CD4-positive, alpha-beta memory T cell (primary cell): ENCODE measurements around the gene PMM2. TPM values are rescaled to one million over a fixed set of nuclear protein-coding genes. Genes with fewer than 3 reads are reported as not detected.
A peak's percentile ranks its signal among the peaks of the same experiment; 100 is the strongest.
"Not testable (repeated sequence)": the region's sequence is repeated elsewhere in the genome, so short reads cannot be mapped to it uniquely, and the experiment has no call there.

Experiments used
- CTCF ChIA-PET: fragments of 350-600 bp; sonication (Branson Sonifier 250); formaldehyde crosslinking; loops from one replicate; lab custom pipeline; 2021; ENCODE audit warnings: inconsistent platforms; ENCODE audit not compliant: partially characterized antibody; lab: Charles Lee
- POLR2A ChIA-PET: fragments of 350-600 bp; sonication (Branson Sonifier 250); formaldehyde crosslinking; loops from one replicate; lab custom pipeline; 2021; ENCODE audit not compliant: partially characterized antibody; lab: Charles Lee
- DNase-seq, 5 donors: peaks; one replicate each; pipeline versions ENCODE4 v3.0.0 to v3.0.0-alpha.2; 2020 to 2022; ENCODE audit warnings: mixed read lengths in 1 of 5
- H3K27ac ChIP-seq: one replicate; pipeline ENCODE4 v1.7.0; 2013; ENCODE audit warnings: low read depth, low read length
- H3K27me3 ChIP-seq: 2 replicates; pipeline ENCODE4 v1.7.0; 2013; ENCODE audit warnings: mild to moderate bottlenecking, low read length, moderate library complexity; ENCODE audit not compliant: insufficient read depth
- H3K36me3 ChIP-seq: 2 replicates; pipeline ENCODE4 v1.7.0; 2013; ENCODE audit warnings: mild to moderate bottlenecking, low read length, moderate library complexity; ENCODE audit not compliant: insufficient read depth
- H3K4me1 ChIP-seq: 2 replicates; pipeline ENCODE4 v1.7.0; 2013; ENCODE audit warnings: mild to moderate bottlenecking, low read length, moderate library complexity; ENCODE audit not compliant: insufficient read depth
- H3K4me3 ChIP-seq, 2 donors: one replicate each; pipeline ENCODE4 v1.7.0; 2013; ENCODE audit warnings: low read length in 2 of 2, mild to moderate bottlenecking in 1 of 2
- H3K9me3 ChIP-seq, 2 donors: one replicate each; pipeline ENCODE4 v1.7.0; 2013; ENCODE audit warnings: low read length in 2 of 2, control low read depth in 1 of 2; ENCODE audit not compliant: control insufficient read depth in 1 of 2
- H3K27ac Mint-ChIP-seq, 7 donors: one replicate each; pipeline ENCODE4 v1.8.0; 2020 to 2021; ENCODE audit warnings: mixed read lengths in 7 of 7, mild to moderate bottlenecking in 6 of 7, inconsistent platforms in 3 of 7, moderate library complexity in 3 of 7
- H3K27me3 Mint-ChIP-seq, 2 donors: one replicate each; pipeline ENCODE4 v1.8.0; 2020 to 2021; ENCODE audit warnings: mixed read lengths in 2 of 2
- H3K36me3 Mint-ChIP-seq, 2 donors: one replicate each; pipeline ENCODE4 v1.8.0; 2020 to 2021; ENCODE audit warnings: mixed read lengths in 2 of 2, inconsistent platforms in 1 of 2, mild to moderate bottlenecking in 1 of 2
- H3K4me1 Mint-ChIP-seq, 4 donors: one replicate each; pipeline ENCODE4 v1.8.0; 2020 to 2021; ENCODE audit warnings: mixed read lengths in 4 of 4, mild to moderate bottlenecking in 1 of 4
- H3K4me3 Mint-ChIP-seq, 8 donors: one replicate each; pipeline ENCODE4 v1.8.0; 2020 to 2021; ENCODE audit warnings: mixed read lengths in 8 of 8, mild to moderate bottlenecking in 7 of 8, moderate library complexity in 6 of 8, inconsistent platforms in 3 of 8
- H3K9me3 Mint-ChIP-seq, 8 donors: one replicate each; pipeline ENCODE4 v1.8.0; 2020 to 2021; ENCODE audit warnings: mixed read lengths in 8 of 8, mild to moderate bottlenecking in 5 of 8, inconsistent platforms in 3 of 8, moderate library complexity in 1 of 8
- intact Hi-C: fragments of 100-400 bp; cut with micrococcal nuclease; formaldehyde crosslinking; loops from one replicate; pipeline ENCODE4 v1.15.1; 2023
- polyA plus RNA-seq, 2 donors: library from polyadenylated mRNA; unstranded; fragments of 300-500 nt; fragmentation: Illumina TruSeq; gene quantifications; one replicate each; pipeline ENCODE4 v1.2.3, GENCODE V29; 2021
- total RNA-seq, 2 experiments: library from RNA; stranded (reverse); gene quantifications; one replicate each; pipeline ENCODE4 v1.2.3, GENCODE V29; 2021

Gene PMM2
- total and polyA plus RNA-seq, 4 experiments from 2014 or later: 21.2 to 61.7 (median 43.4) TPM

GRCh38 chr16:8869988-8870241 lies 72.3 kb downstream of the PMM2 start:
- CTCF ChIA-PET: interaction anchor here (1.4 to 4.7 kb wide), 2 partner anchors 11 to 21 kb away, joined by 3 to 57 read pairs; partner anchors contain the start of gene LITAFD
- POLR2A ChIA-PET: interaction anchor here (1.9 kb wide), 1 partner anchor 8 kb away, joined by 8 read pairs; no protein-coding TSS in a partner anchor
- H3K4me1 ChIP-seq: peaks cover 45% of the 10 kb centered on the region

GRCh38 chr16:8872071-8872470 lies 74.4 kb downstream of the PMM2 start:
- DNase-seq: no peak
- Histone ChIP-seq H3K4me1 (peaks cover 23% of the 10 kb centered on the region), H3K9me3 (no peaks in the 10 kb centered on the region), H3K36me3 (no peaks in the 10 kb centered on the region), H3K27ac (no peak overlapping the region), H3K27me3 (no peaks in the 10 kb centered on the region), H3K4me3 (no peak overlapping the region)
- peaks cover 20 to 31% (median 26%) of the 10 kb centered on the region in 4 donors for H3K4me1 Mint-ChIP-seq
- peaks cover 0 to 6% of the 10 kb centered on the region in 2 donors for H3K36me3 Mint-ChIP-seq
- ChIA-PET CTCF (interaction anchor here (0.6 to 2.0 kb wide), 4 partner anchors 8 to 37 kb away, joined by 3 to 6 read pairs (median 3); partner anchors contain the start of gene LITAFD), POLR2A (no interaction called here)
- H3K4me3 Mint-ChIP-seq: no peak overlapping the region
- H3K9me3 Mint-ChIP-seq: peaks cover 0 to 3% (median 0%) of the 10 kb centered on the region in 8 donors
- H3K27me3 Mint-ChIP-seq: no peaks in the 10 kb centered on the region
- intact Hi-C loops: no loop called here
- no peak overlapping the region for H3K27ac Mint-ChIP-seq

More at GRCh38 chr16:8869988-8870241, 72.3 kb downstream of the PMM2 start:
- H3K9me3 ChIP-seq, H3K27ac Mint-ChIP-seq, H3K27me3 Mint-ChIP-seq, H3K4me3 ChIP-seq, H3K36me3 Mint-ChIP-seq, H3K27me3 ChIP-seq, H3K36me3 ChIP-seq, H3K9me3 Mint-ChIP-seq, H3K27ac ChIP-seq, DNase-seq: not testable (repeated sequence)
- intact Hi-C loops: loop anchor here (2.0 to 5.0 kb wide), 4 partner anchors 53 to 1875 kb away; partner anchors contain the start of genes ABAT and USP7
- Mint-ChIP-seq H3K4me3 (peak overlapping the region in 4 of 8 donors; percentile 15 to 44 (median 32)), H3K4me1 (peaks cover 22 to 49% (median 40%) of the 10 kb centered on the region in 4 donors)

DNA sequence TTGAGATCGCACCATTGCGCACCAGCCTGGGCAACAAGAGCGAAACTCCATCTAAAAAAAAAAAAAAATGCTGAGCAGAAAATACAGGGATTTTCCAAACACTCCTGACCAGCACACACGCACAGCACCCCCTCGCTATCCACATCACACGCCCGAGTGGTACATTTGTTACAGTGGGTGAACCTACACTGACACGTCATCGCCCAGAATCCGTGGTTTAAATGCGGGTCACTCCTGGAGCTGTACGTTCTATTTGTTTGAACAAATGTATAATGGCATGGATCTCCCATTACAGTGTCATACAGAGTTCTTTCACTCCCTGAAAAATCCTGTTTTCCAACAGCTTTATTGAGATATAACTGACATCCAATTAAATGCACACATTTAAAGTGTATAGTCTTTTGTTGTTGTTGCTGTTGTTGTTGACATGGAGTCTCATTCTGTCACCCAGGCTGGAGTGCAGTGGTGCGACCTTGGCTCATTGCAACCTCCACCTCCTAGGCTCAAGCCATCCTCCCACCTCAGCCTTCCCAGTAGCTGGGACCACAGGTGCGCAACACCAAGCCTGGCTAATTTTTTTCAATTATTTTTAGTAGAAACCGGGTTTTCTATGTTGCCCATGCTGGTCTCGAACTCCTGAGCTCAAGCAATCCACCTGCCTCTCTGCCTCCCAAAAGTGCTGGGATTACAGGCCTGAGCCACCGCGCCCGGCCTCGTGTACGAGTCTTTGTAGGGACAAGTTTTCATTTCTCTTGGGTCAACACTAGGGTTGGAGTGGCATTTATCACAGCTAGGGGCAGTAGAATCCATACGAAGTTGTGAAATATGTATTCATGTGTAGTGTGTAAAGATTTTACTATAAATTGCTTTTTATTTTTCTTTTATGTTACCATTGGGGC lies 75.6 kb downstream of the PMM2 start:
- CTCF ChIA-PET: interaction anchor here (0.6 to 2.0 kb wide), 6 partner anchors 8 to 136 kb away, joined by 3 to 6 read pairs (median 3); partner anchors contain the start of gene LITAFD
- DNase-seq: no peak
- H3K36me3 Mint-ChIP-seq: no peaks in the 10 kb centered on the region
- H3K4me3 Mint-ChIP-seq: no peak overlapping the region
- no peaks in the 10 kb centered on the region for H3K27me3 Mint-ChIP-seq
- Histone ChIP-seq H3K27me3 (no peaks in the 10 kb centered on the region), H3K4me1 (peaks cover 15% of the 10 kb centered on the region), H3K27ac (no peak overlapping the region), H3K36me3 (no peaks in the 10 kb centered on the region), H3K4me3 (no peak overlapping the region), H3K9me3 (no peaks in the 10 kb centered on the region)
- intact Hi-C loops: no loop called here
- H3K4me1 Mint-ChIP-seq: peaks cover 12 to 25% (median 19%) of the 10 kb centered on the region in 4 donors
- H3K27ac Mint-ChIP-seq: peak overlapping the region in 2 of 7 donors; percentile 29 to 41
- H3K9me3 Mint-ChIP-seq: peaks cover 0 to 1% (median 0%) of the 10 kb centered on the region in 8 donors
- POLR2A ChIA-PET: no interaction called here

GRCh38 chr16:8873866-8874195 lies 76.2 kb downstream of the PMM2 start:
- intact Hi-C loops, H3K36me3 Mint-ChIP-seq: not testable (repeated sequence)

GRCh38 chr16:8874388-8874787 lies 76.7 kb downstream of the PMM2 start:
- no peaks in the 10 kb centered on the region for H3K36me3 Mint-ChIP-seq
- H3K27ac ChIP-seq: no peak overlapping the region
- H3K36me3 ChIP-seq: no peaks in the 10 kb centered on the region
- POLR2A ChIA-PET: no interaction called here
- H3K9me3 Mint-ChIP-seq: peaks cover 0 to 1% (median 0%) of the 10 kb centered on the region in 8 donors
- peaks cover 12% of the 10 kb centered on the region for H3K4me1 ChIP-seq
- H3K4me3 ChIP-seq: no peak overlapping the region
- intact Hi-C loops: no loop called here
- no peak for DNase-seq
- CTCF ChIA-PET: interaction anchor here (1.1 kb wide), 1 partner anchor 9 kb away, joined by 3 read pairs; no protein-coding TSS in a partner anchor
- H3K4me1 Mint-ChIP-seq: peaks cover 9 to 26% (median 18%) of the 10 kb centered on the region in 4 donors
- no peaks in the 10 kb centered on the region for H3K9me3 ChIP-seq
- H3K27ac Mint-ChIP-seq: peak overlapping the region in 3 of 7 donors; percentile 25 to 64 (median 58)
- H3K27me3 Mint-ChIP-seq: no peaks in the 10 kb centered on the region
- H3K27me3 ChIP-seq: no peaks in the 10 kb centered on the region
- H3K4me3 Mint-ChIP-seq: no peak overlapping the region

More at GRCh38 chr16:8873866-8874195, 76.2 kb downstream of the PMM2 start:
- peaks cover 15% of the 10 kb centered on the region for H3K4me1 ChIP-seq
- H3K9me3 ChIP-seq, H3K9me3 Mint-ChIP-seq, H3K4me3 ChIP-seq, H3K4me3 Mint-ChIP-seq, H3K27me3 ChIP-seq, H3K36me3 ChIP-seq, H3K27ac ChIP-seq, DNase-seq, H3K27me3 Mint-ChIP-seq, POLR2A ChIA-PET: not testable (repeated sequence)
- Mint-ChIP-seq H3K27ac (peak overlapping the region in 3 of 7 donors; percentile 29 to 58 (median 36)), H3K4me1 (peaks cover 12 to 30% (median 21%) of the 10 kb centered on the region in 4 donors)
- CTCF ChIA-PET: interaction anchor here (0.6 to 2.0 kb wide), 4 partner anchors 8 to 135 kb away, joined by 3 to 6 read pairs (median 3); partner anchors contain the start of gene LITAFD

GRCh38 chr16:8875317-8875716 lies 77.7 kb downstream of the PMM2 start:
- H3K9me3 ChIP-seq, H3K27me3 Mint-ChIP-seq, H3K27ac Mint-ChIP-seq, intact Hi-C loops, H3K4me3 ChIP-seq, H3K36me3 ChIP-seq, H3K36me3 Mint-ChIP-seq, DNase-seq, POLR2A ChIA-PET, H3K9me3 Mint-ChIP-seq, CTCF ChIA-PET, H3K27me3 ChIP-seq, H3K27ac ChIP-seq, H3K4me3 Mint-ChIP-seq: not testable (repeated sequence)
- H3K4me1 ChIP-seq: peaks cover 12% of the 10 kb centered on the region
- peaks cover 10 to 28% (median 18%) of the 10 kb centered on the region in 4 donors for H3K4me1 Mint-ChIP-seq

DNA sequence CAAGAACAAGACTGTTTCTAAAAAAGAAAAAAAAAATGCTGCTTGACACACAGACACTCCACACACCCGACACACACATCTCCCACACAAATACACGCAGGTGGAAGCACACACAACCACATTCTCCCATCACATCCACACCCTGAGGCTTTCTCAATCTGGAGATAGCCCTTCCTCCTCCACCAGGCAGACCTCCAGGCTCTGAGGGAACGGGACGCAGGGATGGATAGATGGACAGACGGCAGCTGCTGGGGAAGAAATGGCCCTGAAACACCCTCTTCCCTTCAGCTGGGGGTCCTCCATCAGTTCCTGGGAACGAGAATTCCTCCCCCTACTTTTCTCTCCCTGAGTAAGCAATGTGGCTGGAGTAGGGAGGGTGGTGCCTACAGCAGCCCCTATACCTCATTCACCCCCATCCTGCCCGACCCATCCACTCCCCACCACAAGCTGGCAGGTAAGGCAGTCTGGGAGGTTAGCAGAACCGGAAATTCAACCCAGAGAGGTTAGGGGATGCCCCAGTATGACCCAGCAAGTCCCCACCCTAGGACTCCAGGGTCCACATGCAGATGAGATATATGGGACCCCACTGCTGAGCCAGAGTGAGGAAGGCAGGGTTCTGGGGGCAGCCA lies 80.4 kb downstream of the PMM2 start:
- H3K4me3 Mint-ChIP-seq: no peak overlapping the region
- H3K36me3 ChIP-seq: no peaks in the 10 kb centered on the region
- peaks cover 3% of the 10 kb centered on the region for H3K4me1 ChIP-seq
- H3K9me3 Mint-ChIP-seq: peaks cover 0 to 3% (median 0%) of the 10 kb centered on the region in 8 donors
- ChIA-PET CTCF (interaction anchor here (0.7 to 6.2 kb wide), 12 partner anchors 13 to 311 kb away, joined by 3 to 47 read pairs (median 12); no protein-coding TSS in a partner anchor), POLR2A (interaction anchor here (1.8 kb wide), 1 partner anchor 9 kb away, joined by 8 read pairs; the partner anchor contains the start of gene CARHSP1)
- no peaks in the 10 kb centered on the region for H3K36me3 Mint-ChIP-seq
- H3K27me3 ChIP-seq: no peaks in the 10 kb centered on the region
- H3K27ac Mint-ChIP-seq: no peak overlapping the region
- no peaks in the 10 kb centered on the region for H3K27me3 Mint-ChIP-seq
- intact Hi-C loops: no loop called here
- no peak overlapping the region for H3K4me3 ChIP-seq
- peaks cover 3 to 20% (median 10%) of the 10 kb centered on the region in 4 donors for H3K4me1 Mint-ChIP-seq
- no peak for DNase-seq
- H3K27ac ChIP-seq: no peak overlapping the region
- H3K9me3 ChIP-seq: no peaks in the 10 kb centered on the region
